Vein endothelial cell (primary cell): ENCODE data around the gene URB1. TPM values are rescaled to one million over a fixed set of nuclear protein-coding genes. Genes with fewer than 3 reads are reported as not detected.
A peak's percentile ranks its signal among the peaks of the same experiment; 100 is the strongest.

ENCODE experiments used
- small RNA-seq: library from RNA; depleted of rRNA; stranded (forward); fragments of <200 nt; gene quantifications from one replicate; pipeline ENCODE3, GENCODE V24; 2012
- total RNA-seq: library from RNA; depleted of rRNA; stranded (reverse); fragments of >200 nt; gene quantifications from 2 replicates; pipeline ENCODE4 v1.2.3, GENCODE V29; 2012

Gene URB1, protein sequence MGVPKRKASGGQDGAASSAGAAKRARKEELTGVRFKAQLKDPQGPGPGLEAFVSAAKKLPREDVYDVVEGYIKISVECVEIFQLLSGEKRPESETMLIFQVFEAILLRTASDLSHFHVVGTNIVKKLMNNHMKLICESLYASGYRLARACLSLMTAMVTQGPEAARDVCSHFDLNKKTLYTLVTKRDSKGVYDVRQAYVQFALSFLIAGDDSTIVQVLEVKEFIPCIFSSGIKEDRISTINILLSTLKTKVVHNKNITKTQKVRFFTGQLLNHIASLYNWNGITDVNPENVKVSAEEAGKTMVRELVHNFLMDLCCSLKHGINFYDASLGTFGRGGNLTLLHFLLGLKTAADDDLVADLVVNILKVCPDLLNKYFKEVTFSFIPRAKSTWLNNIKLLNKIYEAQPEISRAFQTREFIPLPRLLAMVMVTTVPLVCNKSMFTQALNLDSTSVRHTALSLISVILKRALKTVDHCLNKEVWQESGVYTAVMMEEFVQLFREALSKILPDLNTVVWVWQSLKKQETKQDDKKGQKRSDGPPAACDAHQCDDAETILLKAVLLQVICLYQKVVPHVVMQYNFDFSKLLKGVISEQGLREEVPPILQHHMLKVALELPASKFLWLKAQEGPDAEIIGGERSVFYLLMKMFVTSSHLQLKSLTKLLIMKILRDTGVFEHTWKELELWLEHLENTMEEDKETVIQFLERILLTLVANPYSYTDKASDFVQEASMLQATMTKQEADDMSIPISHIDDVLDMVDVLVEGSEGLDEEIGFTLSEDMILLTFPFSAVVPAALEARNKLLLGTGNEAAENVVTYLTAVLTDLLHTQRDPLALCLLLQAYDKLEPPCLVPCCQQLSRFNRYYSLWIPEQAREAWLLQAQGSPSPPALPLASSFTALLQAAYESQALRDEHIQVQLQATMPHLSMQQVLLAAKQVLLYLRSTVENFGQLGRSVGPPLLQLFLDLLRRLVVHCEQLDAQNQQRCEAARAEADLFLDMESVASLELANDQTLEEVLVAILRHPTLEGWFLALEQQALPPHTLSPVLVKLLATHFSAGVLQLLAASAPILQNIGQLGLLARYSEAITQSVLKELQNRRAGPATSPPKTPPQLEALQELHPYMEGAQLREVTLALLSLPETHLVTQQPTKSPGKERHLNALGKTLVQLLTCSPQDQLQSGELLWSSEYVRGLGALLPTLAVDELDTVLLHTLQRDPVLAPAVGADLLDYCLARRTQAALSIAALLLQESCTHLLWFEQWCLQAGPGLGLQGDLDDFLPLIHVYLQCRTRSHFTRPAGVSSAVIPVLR (N-terminal part only)
- 26.1 and 27.1 TPM in 2 replicates for total RNA-seq

GRCh38 chr21:32392880-32393676, at the start of gene URB1:
Gene URB1 (minus strand): TSS chr21:32393012. CDS start chr21:32392910, 102 bp downstream.

GRCh38 chr21:32412162-32413014, 19.6 kb upstream of the URB1 start, which contains the start of gene EVA1C:
Gene EVA1C (plus strand): TSS chr21:32412706. CDS start chr21:32412854, 148 bp downstream.

DNA sequence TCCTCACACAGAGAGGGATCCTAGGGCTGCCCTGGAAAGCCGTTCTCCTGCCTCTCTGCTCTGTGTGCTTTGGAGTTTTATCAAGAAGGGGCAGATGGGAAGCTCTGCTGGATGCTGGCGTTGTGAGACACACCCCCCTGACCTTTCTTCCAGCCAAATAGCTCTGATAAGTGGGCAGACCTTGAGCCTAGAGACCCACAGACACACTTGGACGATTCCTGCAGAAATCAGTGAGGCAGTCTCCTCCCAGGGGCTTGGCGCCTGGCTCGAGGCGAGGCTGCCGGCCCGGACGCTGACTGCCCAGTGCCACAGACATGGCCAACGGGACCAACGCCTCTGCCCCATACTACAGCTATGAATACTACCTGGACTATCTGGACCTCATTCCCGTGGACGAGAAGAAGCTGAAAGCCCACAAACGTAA, 94.1 kb downstream of the URB1 start, which contains the start of gene MRAP:
TSS of gene MRAP (plus strand) at position 198 of the 424 bp plus-strand sequence. CDS start at position 315, 117 bp downstream.

DNA sequence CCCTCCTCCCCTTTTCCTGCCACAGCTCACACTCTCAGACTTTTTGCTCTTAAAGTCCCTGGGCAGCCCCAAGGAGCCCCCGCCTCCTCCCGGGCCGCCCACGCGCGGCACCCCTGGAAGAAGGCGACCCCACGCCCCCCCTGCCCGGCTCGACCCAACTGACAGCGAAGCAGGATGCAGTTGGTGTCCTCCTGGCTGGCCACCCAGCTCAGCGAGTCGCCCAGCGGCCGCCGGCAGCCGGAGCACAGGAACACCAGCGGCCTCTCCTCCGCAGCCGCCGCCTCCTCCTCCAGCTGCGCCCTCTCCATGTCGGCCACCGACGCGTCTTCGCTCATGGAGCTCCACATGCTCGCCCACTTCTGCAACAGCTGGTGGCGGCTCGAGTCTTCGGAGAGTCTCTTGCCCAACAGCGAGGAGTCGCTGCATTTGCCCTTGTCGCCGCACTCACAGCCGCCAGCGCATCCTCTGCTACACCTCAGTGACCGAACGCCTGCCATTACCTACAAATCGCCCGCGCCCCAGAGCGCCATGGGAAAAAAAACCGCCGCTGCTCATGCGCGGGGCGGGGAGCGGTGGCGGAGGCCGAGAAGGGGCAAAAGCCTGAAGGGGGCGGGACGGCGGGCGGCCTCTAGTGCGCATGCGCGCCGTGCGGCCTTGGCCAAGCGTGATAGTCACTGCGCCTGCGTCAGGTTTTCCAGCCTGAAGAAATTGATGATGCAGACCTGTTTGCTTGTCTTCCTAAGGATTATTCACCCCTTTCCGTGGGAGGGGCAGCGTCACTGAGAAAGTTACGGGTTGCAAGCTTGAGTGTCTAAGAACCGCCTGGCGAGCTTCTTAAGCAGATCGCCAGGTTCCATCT, 114.1 kb downstream of the URB1 start, which contains the start of gene MIS18A:
TSS of gene MIS18A (minus strand) at position 532 of the 859 bp plus-strand sequence. CDS start at position 497, 35 bp downstream.

Small RNA genes within 50 kb of the gene (small RNA-seq; reads per million reads assigned to genes)
- 313 reads per million, percentile 99 among the genes with 10 or more reads in this experiment for gene SNORA80A

Other genes with a start within 250 kb of the URB1 start
- 7.2 and 9.4 TPM in 2 replicates for gene MIS18A, start 114.0 kb downstream of the URB1 start, total RNA-seq
- gene MRAP, start 94.2 kb downstream of the URB1 start, total RNA-seq, result not detected in 2 replicates
- 26.7 and 39.5 TPM in 2 replicates for gene EVA1C, start 19.7 kb upstream of the URB1 start, total RNA-seq
- not detected in 2 replicates for gene TCP10L, start 192.5 kb upstream of the URB1 start, total RNA-seq
- 25.2 and 27.1 TPM in 2 replicates for gene CFAP298, start 219.4 kb upstream of the URB1 start, total RNA-seq